ENCODE data around the gene NKD1. TPM values are rescaled to one million over a fixed set of nuclear protein-coding genes. Genes with fewer than 3 reads are reported as not detected.

NKD1 gene
- total and polyA plus RNA-seq, 7 donors, result 0.04 to 0.45 (median 0.22) TPM

GRCh38 chr16:50602126-50602525 is 53.9 kb downstream of the NKD1 start:
- no peak for TF ChIP-seq CTCF (IDR thresholded peaks at IDR 0.05)
- intact Hi-C loops (cut with DNase I), result no loop called here
- Histone ChIP-seq H3K36me3 (ENCODE audit: insufficient read depth in 1 of 2, low read depth in 1 of 2) (no peaks in the 10 kb centered on the region), H3K27me3 (ENCODE audit: insufficient read depth in 3 of 3, low read length in 2 of 3) (no peaks in the 10 kb centered on the region), H3K4me3 (no peak overlapping the region), H3K9me3 (no peaks in the 10 kb centered on the region), H3K4me1 (no peaks in the 10 kb centered on the region), H3K27ac (no peak overlapping the region)
- ATAC-seq (no peak), DNase-seq (peak in 1 of 2 donors; percentile 1)
- 96 to 97% (median 96%) methylated on average over 5 of the region's 5 CpGs for WGBS, 3 donors

- H3K4me1 ChIP-seq, result no peaks in the 10 kb centered on the region
- intact Hi-C loops (cut with DNase I), result no loop called here
- no peaks in the 10 kb centered on the region for H3K27me3 ChIP-seq (ENCODE audit: insufficient read depth in 3 of 3, low read length in 2 of 3)
- no peak overlapping the region for H3K27ac ChIP-seq
- H3K9me3 ChIP-seq, result no peaks in the 10 kb centered on the region
- WGBS, 3 donors, result 81 to 85% (median 83%) methylated on average over 14 of the region's 14 CpGs
- ATAC-seq, result no peak
- no peak for DNase-seq
- H3K36me3 ChIP-seq (ENCODE audit: insufficient read depth in 1 of 2, low read depth in 1 of 2), result no peaks in the 10 kb centered on the region
- no peak overlapping the region for H3K4me3 ChIP-seq
- TF ChIP-seq CTCF (IDR thresholded peaks at IDR 0.05), result no peak
Measured at GRCh38 chr16:50602531-50603205, 54.5 kb downstream of the NKD1 start.

- Histone ChIP-seq H3K36me3 (ENCODE audit: insufficient read depth in 1 of 2, low read depth in 1 of 2) (no peaks in the 10 kb centered on the region), H3K27me3 (ENCODE audit: insufficient read depth in 3 of 3, low read length in 2 of 3) (no peaks in the 10 kb centered on the region), H3K4me3 (no peak overlapping the region), H3K27ac (peak overlapping the region; percentile 16), H3K9me3 (no peaks in the 10 kb centered on the region), H3K4me1 (no peaks in the 10 kb centered on the region)
- TF ChIP-seq CTCF (IDR thresholded peaks at IDR 0.05), result no peak
- ATAC-seq (peak in 1 of 4 donors; percentile 16), DNase-seq (no peak)
- intact Hi-C loops (cut with DNase I), result no loop called here
- WGBS, 3 donors, result 37 to 57% (median 48%) methylated on average over 18 of the region's 18 CpGs
Measured at GRCh38 chr16:50603206-50604064, 55.2 kb downstream of the NKD1 start.

- 76 to 86% (median 79%) methylated on average over 2 of the region's 2 CpGs for WGBS, 3 donors
- intact Hi-C loops (cut with DNase I), result no loop called here
Measured at GRCh38 chr16:50604065-50604418, 55.8 kb downstream of the NKD1 start.

More at GRCh38 chr16:50604065-50604418, 55.8 kb downstream of the NKD1 start:
- no peaks in the 10 kb centered on the region for H3K27me3 ChIP-seq (ENCODE audit: insufficient read depth in 3 of 3, low read length in 2 of 3)
- no peaks in the 10 kb centered on the region for H3K9me3 ChIP-seq
- H3K4me3 ChIP-seq, result no peak overlapping the region
- ATAC-seq (no peak), DNase-seq (no peak)
- no peak for TF ChIP-seq CTCF (IDR thresholded peaks at IDR 0.05)
- no peaks in the 10 kb centered on the region for H3K36me3 ChIP-seq (ENCODE audit: insufficient read depth in 1 of 2, low read depth in 1 of 2)
- H3K27ac ChIP-seq, result no peak overlapping the region
- H3K4me1 ChIP-seq, result no peaks in the 10 kb centered on the region
